ENCODE measurements around the gene FNIP2. TPM values are rescaled to one million over a fixed set of nuclear protein-coding genes. Genes with fewer than 3 reads are reported as not detected.

Gene FNIP2
- total and polyA plus RNA-seq, 9 of the 15 experiments (the other 6 are each of a cell fraction or from before 2014, with no cell fraction given): 1.7 to 15.5 (median 8.3) TPM

- Histone ChIP-seq H3K4me1 (replicated peaks in 1 of 2; ENCODE audit: control insufficient read depth in 2 of 2, insufficient read depth in 2 of 2, low read length in 2 of 2) (peaks cover 6 to 52% of the 10 kb centered on the region in 2 experiments; a peak in 4 of 5 replicates), H2AFZ (ENCODE audit: low read depth, low read length) (peak overlapping the region; percentile 32; the same call in 1 of the 2 replicates), H3K36me3 (ENCODE audit: control insufficient read depth, insufficient read depth, low read length) (no peaks in the 10 kb centered on the region), H3K27me3 (ENCODE audit: control insufficient read depth in 2 of 2, insufficient read depth in 2 of 2, low read length in 2 of 2) (no peaks in the 10 kb centered on the region), H3K4me3 (no peak overlapping the region), H3K79me2 (ENCODE audit: control insufficient read depth, insufficient read depth, low read length) (peaks cover 52% of the 10 kb centered on the region; the same call in 2 of the 3 replicates), H4K20me1 (replicated peaks; ENCODE audit: control insufficient read depth, insufficient read depth, low read length) (peaks cover 9% of the 10 kb centered on the region), H3K9ac (ENCODE audit: insufficient read depth in 1 of 2, low read depth in 2 of 2, low read length in 2 of 2) (peak overlapping the region in 1 of 2 experiments; percentile 30; a peak in 1 of 4 replicates), H3K4me2 (ENCODE audit: insufficient read depth, low read length) (peak overlapping the region; percentile 48; the same call in 1 of the 2 replicates), H3K9me1 (ENCODE audit: control insufficient read depth, insufficient read depth, low read length) (no peaks in the 10 kb centered on the region), H3K9me3 (replicated peaks; ENCODE audit: control insufficient read depth, insufficient read depth, low read depth, low read length) (no peaks in the 10 kb centered on the region), H3K27ac (ENCODE audit: extremely low read depth, low read depth, low read length) (peak overlapping the region; percentile 2; the same call in 1 of the 3 replicates)
- DNase-seq (ENCODE audit: extremely low read depth in 1 of 4, low spot score in 3 of 4) (no peak), FAIRE-seq (peak; percentile 42), ATAC-seq (no peak)
- ChIA-PET CTCF (ENCODE audit: low intra/inter-chr PET ratio) (interaction anchor here (0.6 kb wide), 1 partner anchor 322 kb away, joined by 3 read pairs; no protein-coding TSS in a partner anchor), POLR2A (interaction anchor here (0.7 to 1.5 kb wide), 4 partner anchors 11 to 40 kb away, joined by 3 to 4 read pairs (median 3); no protein-coding TSS in a partner anchor)
- in situ Hi-C loops (cut with MboI): no loop called here
- WGBS (ENCODE audit: insufficient coverage, low coverage, missing lambda C conversion rate): 6% methylated on average over 4 of the region's 4 CpGs
- intact Hi-C loops (cut with micrococcal nuclease): loop anchor here (5.0 kb wide), 1 partner anchor 51 kb away; no protein-coding TSS in a partner anchor
- no TSS peak for BruUV-seq (replicated peaks)
- TF ChIP-seq, protein P1, sequence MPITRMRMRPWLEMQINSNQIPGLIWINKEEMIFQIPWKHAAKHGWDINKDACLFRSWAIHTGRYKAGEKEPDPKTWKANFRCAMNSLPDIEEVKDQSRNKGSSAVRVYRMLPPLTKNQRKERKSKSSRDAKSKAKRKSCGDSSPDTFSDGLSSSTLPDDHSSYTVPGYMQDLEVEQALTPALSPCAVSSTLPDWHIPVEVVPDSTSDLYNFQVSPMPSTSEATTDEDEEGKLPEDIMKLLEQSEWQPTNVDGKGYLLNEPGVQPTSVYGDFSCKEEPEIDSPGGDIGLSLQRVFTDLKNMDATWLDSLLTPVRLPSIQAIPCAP (CRISPR knock-in tag; IDR thresholded peaks at IDR 0.05; ENCODE audit: borderline replicate concordance): no peak
- TF ChIP-seq NFIC (IDR thresholded peaks at IDR 0.05) (peak; percentile 78), TAF9B (IDR thresholded peaks at IDR 0.05; ENCODE audit: partially characterized antibody) (no peak), DPF2 (IDR thresholded peaks at IDR 0.05) (peak; percentile 32; the same call in 1 of the 2 replicates), ARID1B (IDR thresholded peaks at IDR 0.05) (peak; percentile 39; the same call in 1 of the 2 replicates), ERF (CRISPR knock-in tag; IDR thresholded peaks at IDR 0.05) (no peak), HDAC3 (IDR thresholded peaks at IDR 0.05; ENCODE audit: borderline replicate concordance, partially characterized antibody) (no peak), CBX8 (IDR thresholded peaks at IDR 0.05; ENCODE audit: borderline replicate concordance, extremely low read depth, low read depth, low read length, poor library complexity, severe bottlenecking) (no peak), NFATC3 (IDR thresholded peaks at IDR 0.05) (no peak), HCFC1 (IDR thresholded peaks at IDR 0.05; ENCODE audit: low read depth, low read length) (no peak)
- TF ChIP-seq, protein P2, sequence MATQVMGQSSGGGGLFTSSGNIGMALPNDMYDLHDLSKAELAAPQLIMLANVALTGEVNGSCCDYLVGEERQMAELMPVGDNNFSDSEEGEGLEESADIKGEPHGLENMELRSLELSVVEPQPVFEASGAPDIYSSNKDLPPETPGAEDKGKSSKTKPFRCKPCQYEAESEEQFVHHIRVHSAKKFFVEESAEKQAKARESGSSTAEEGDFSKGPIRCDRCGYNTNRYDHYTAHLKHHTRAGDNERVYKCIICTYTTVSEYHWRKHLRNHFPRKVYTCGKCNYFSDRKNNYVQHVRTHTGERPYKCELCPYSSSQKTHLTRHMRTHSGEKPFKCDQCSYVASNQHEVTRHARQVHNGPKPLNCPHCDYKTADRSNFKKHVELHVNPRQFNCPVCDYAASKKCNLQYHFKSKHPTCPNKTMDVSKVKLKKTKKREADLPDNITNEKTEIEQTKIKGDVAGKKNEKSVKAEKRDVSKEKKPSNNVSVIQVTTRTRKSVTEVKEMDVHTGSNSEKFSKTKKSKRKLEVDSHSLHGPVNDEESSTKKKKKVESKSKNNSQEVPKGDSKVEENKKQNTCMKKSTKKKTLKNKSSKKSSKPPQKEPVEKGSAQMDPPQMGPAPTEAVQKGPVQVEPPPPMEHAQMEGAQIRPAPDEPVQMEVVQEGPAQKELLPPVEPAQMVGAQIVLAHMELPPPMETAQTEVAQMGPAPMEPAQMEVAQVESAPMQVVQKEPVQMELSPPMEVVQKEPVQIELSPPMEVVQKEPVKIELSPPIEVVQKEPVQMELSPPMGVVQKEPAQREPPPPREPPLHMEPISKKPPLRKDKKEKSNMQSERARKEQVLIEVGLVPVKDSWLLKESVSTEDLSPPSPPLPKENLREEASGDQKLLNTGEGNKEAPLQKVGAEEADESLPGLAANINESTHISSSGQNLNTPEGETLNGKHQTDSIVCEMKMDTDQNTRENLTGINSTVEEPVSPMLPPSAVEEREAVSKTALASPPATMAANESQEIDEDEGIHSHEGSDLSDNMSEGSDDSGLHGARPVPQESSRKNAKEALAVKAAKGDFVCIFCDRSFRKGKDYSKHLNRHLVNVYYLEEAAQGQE (IDR thresholded peaks at IDR 0.05; ENCODE audit: borderline replicate concordance): peak; percentile 25; the same call in 1 of the 2 replicates
- TF ChIP-seq, protein P2 (CRISPR knock-in tag; IDR thresholded peaks at IDR 0.05; ENCODE audit: low read depth): no peak
- TF ChIP-seq, protein P3, sequence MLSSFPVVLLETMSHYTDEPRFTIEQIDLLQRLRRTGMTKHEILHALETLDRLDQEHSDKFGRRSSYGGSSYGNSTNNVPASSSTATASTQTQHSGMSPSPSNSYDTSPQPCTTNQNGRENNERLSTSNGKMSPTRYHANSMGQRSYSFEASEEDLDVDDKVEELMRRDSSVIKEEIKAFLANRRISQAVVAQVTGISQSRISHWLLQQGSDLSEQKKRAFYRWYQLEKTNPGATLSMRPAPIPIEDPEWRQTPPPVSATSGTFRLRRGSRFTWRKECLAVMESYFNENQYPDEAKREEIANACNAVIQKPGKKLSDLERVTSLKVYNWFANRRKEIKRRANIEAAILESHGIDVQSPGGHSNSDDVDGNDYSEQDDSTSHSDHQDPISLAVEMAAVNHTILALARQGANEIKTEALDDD (IDR thresholded peaks at IDR 0.05): peak; percentile 48; the same call in 1 of the 2 replicates
Measured at GRCh38 chr4:158786121-158786601, 17.3 kb downstream of the FNIP2 start.

Measured in K562 (cell line).